HG03571 (cell line): ENCODE measurements around the gene RHBDF2.

Source experiments
- ATAC-seq: cut with Tn5 transposase; IDR thresholded peaks from one replicate; pipeline ENCODE4 v1.9.1; 2021; ENCODE audit not compliant: unreplicated experiment

Gene RHBDF2

GRCh38 chr17:76484228-76484725 is 16.9 kb downstream of the RHBDF2 start:
- ATAC-seq: no peak

- peak; percentile 63 for ATAC-seq
These were observed 20.1 kb downstream of the RHBDF2 start for GRCh38 chr17:76481071-76481655.

GRCh38 chr17:76480632-76481031 is 20.6 kb downstream of the RHBDF2 start:
- no peak for ATAC-seq

GRCh38 chr17:76479515-76480060 is 21.6 kb downstream of the RHBDF2 start:
- no peak for ATAC-seq

GRCh38 chr17:76478730-76479514 is 22.3 kb downstream of the RHBDF2 start:
- no peak for ATAC-seq

- no peak for ATAC-seq
These were observed 23.1 kb downstream of the RHBDF2 start for GRCh38 chr17:76478097-76478496.

GRCh38 chr17:76477576-76477975 is 23.6 kb downstream of the RHBDF2 start:
- ATAC-seq: no peak

GRCh38 chr17:76476736-76477135 is 24.5 kb downstream of the RHBDF2 start:
- no peak for ATAC-seq

GRCh38 chr17:76475302-76475701 is 25.9 kb downstream of the RHBDF2 start:
- no peak for ATAC-seq

- no peak for ATAC-seq
These were observed 26.3 kb downstream of the RHBDF2 start for GRCh38 chr17:76474894-76475293.

- ATAC-seq: no peak
These were observed 27.0 kb downstream of the RHBDF2 start for GRCh38 chr17:76474238-76474637.

GRCh38 chr17:76473541-76473985 is 27.7 kb downstream of the RHBDF2 start:
- no peak for ATAC-seq

GRCh38 chr17:76472726-76473125 is 28.5 kb downstream of the RHBDF2 start:
- no peak for ATAC-seq

- ATAC-seq: no peak
These were observed 29.0 kb downstream of the RHBDF2 start for GRCh38 chr17:76472258-76472645.

- no peak for ATAC-seq
These were observed 29.5 kb downstream of the RHBDF2 start for GRCh38 chr17:76471498-76472257.

GRCh38 chr17:76469991-76470739 is 31.1 kb downstream of the RHBDF2 start:
- ATAC-seq: no peak

GRCh38 chr17:76469076-76469990 is 31.9 kb downstream of the RHBDF2 start:
- no peak for ATAC-seq

GRCh38 chr17:76468634-76469010 is 32.6 kb downstream of the RHBDF2 start:
- ATAC-seq: no peak

GRCh38 chr17:76467809-76468633 is 33.2 kb downstream of the RHBDF2 start:
- ATAC-seq: no peak
